GM18526 (cell line): ENCODE results near the gene SLC39A5.

Experiments
- POLR2A ChIP-seq: IDR thresholded peaks from 3 replicates; pipeline ENCODE4 v1.6.1; 2011; ENCODE audit not compliant: insufficient read length; ENCODE audit errors: extremely low read depth

Gene SLC39A5

GRCh38 chr12:56256326-56256960 lies 26.6 kb downstream of the SLC39A5 start:
- TF ChIP-seq POLR2A = no peak

- TF ChIP-seq POLR2A = no peak
These were observed 27.2 kb downstream of the SLC39A5 start for GRCh38 chr12:56257071-56257470.

DNA sequence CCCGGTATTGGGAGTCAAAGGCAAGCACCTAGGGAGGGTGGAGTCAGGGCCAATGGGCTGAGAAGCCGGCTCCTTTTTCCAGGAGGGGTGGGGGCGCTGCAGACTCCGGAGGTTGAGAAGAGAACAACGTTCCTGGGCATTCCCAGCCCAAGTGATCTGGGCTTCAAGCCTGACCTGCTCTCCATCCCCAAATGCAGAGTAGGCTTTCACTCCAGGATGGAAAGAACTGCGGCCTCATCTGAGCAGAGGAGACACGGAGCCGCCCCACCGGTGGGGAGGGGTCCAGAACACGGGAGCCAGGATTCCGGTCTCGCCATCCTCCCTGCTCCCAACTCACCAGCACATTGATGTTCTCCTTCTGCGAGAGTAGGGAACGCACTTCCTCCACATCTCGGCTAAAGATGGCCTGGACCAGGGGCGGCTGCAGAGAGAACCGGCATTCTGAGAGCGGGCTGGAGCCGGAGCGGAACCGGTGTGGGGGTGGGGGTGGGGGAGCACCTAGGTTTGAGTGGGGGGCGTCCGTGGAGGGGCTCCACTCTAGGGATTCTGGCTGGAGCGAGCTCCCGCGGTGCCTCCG lies 27.7 kb downstream of the SLC39A5 start:
- no peak for TF ChIP-seq POLR2A

DNA sequence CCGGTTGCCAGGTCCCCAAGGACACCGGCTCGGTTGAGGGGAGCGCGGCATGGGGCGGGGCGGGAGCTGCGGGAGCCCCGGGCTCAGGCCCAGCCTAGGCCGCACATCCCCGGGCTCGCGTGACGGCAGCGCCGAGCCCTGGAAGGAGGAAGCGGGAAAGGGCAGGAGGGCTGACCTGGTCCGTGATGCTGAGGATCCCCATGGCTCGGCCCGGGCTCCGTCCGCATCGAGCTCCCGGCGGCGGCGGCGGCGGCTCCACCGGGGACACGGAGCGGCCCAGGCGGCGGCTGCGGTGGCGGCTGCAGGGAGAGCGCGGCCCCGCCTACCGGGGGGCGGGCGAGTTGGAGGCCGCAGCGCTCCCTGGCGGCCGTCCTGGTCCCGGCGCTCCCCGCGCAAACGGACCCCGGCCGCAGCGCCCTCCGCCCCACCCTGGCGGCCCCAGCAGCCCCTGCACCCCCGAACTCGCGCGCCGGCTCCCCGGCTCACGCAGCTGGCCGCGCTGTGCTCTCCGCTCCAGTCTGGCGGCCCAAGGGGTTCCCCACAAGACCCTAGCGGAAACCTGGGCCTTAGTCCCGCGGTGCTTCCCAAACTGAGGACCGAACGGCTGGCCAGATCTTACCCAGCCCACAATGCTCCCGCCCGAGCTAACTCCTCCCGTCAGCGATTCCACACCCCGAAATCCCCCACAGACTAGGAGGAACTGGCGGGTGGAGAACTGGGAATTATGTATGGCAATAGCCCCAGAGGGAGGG lies 28.4 kb downstream of the SLC39A5 start, which contains the start of gene ANKRD52:
Gene ANKRD52, minus strand, starts transcription at position 317 of the 752 bp plus-strand sequence. Its CDS starts 115 bp downstream, at position 202.
- peak; percentile 56 for TF ChIP-seq POLR2A

- no peak for TF ChIP-seq POLR2A
These were observed 29.0 kb downstream of the SLC39A5 start for GRCh38 chr12:56258820-56259183.

- no peak for TF ChIP-seq POLR2A
These were observed 30.5 kb downstream of the SLC39A5 start for GRCh38 chr12:56260380-56260779.

DNA sequence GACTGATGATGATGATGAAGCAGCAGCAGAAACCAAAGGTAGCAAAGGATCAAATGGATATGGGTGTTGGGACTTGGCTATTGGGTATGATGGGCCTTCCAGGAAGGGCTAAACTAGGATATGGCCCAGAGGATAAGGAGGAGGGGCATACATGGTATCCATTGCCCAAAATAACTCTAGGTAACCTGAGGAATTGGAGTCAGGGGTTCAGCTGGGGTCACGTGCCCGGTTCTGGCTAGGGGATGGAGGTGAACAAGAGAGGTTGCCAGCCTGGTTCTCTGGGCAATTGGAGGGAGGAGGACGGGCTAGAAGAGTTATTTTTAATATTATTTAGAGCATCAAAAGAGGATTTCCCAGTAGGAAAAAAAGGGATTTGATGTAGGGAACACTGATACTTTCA lies 31.1 kb downstream of the SLC39A5 start:
- no peak for TF ChIP-seq POLR2A

DNA sequence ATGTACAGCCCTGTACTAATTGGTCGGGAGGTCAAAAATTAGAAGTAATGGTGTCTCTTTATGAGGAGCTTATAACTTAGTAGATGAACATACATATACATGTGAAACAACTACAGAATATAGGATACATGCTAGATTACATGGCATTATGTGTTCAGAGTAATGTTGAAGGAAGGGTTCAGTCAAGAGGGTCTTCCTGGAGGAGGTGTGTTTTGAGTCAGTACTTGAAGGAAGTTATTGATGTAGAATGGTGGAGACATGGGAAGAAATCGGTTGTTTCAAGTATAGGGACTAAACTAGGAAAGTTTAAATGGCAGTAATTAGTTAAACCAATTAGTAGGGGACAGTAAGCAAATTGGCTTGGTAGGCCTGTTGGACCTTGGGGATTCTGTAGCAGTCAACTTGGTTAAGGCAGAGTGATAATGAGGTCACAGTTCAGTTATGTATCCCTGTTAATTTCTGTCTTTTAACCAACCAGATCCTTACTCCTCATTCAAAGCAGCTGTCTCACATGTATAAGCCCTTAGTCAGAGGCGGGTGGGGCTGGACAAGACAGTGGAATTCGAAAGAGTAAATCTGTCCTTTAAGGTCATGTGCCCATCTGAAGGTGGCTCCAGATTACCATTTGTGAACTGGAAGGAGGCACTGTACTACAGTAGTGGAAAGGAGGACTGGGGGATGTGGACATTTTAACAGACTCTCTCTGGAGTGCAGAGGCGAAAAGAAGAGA lies 31.8 kb downstream of the SLC39A5 start:
- TF ChIP-seq POLR2A = no peak

- peak; percentile 87 for TF ChIP-seq POLR2A
These were observed 37.0 kb downstream of the SLC39A5 start, which contains the start of gene COQ10A for GRCh38 chr12:56266693-56267442. TSS of gene COQ10A (plus strand) at chr12:56266942. CDS start at chr12:56267119, 177 bp downstream.

DNA sequence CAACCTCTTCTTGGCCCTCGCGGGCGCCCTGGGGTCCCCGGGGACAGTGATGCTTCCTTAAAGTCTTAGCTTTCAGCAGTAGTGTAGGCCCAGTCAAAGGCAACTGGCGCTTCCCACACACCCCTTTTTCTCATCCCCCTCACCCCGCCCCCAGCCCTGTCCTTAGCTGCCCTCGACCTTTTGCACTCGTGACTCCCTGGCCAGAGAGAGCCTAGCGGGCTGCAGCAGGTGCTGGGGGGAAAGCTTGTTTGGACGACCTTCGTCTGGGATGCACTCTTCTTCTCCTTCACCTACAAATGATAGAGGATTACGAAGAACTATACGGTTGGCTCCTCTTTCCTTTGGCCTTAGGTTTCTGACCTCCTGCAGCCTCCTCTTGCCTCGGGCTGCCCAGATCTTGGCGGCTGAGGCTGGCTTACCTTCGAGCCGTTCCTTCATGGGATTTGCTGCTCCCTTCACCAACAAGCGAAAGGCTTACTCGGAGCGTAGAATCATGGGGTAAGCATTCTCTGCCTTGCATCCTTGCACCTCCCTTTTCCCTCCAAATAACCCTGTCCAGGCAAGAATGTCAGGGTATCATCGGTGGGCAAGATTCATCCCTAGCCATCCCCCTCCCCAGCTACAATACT lies 37.7 kb downstream of the SLC39A5 start:
- no peak for TF ChIP-seq POLR2A

DNA sequence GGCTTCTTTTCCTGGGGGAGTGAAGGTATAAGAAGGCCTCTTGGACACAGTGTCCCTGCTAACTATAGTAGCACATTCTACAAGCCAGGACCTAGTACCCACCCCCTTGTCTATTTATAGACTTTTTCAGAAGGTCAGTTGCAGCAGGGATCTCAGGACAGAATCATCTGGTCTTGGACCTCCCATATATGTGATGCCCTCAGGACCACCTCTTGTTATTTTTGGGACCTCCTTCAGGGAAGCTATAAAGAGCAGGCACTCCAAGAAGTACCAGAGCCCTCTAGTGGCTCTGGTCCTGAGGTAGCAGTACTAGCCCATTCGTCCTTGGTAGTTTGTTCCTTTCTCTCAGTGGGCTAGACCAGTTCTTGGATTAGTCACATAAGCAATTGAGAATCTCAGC lies 41.2 kb downstream of the SLC39A5 start:
- no peak for TF ChIP-seq POLR2A

GRCh38 chr12:56274299-56274698 lies 44.4 kb downstream of the SLC39A5 start:
- TF ChIP-seq POLR2A = no peak

DNA sequence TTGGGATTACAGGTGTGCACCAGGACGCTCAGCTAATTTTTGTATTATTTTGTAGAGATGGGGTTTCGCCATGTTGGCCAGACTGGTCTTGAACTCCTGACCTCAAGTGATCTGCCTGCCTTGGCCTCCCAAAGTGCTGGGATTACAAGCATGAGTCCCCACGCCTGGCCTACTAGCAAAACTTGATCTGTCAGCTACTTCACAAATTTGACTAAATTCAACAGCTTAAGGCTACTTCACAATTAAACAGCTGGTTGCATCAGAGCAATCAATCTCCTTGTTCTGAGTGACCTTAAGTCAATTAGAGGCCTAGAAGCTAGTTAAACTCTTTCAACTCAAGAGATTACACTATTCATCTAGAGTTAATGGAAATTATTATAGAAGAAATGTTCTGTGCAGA lies 49.1 kb downstream of the SLC39A5 start:
- no peak for TF ChIP-seq POLR2A

- no peak for TF ChIP-seq POLR2A
These were observed 51.0 kb downstream of the SLC39A5 start for GRCh38 chr12:56280849-56281248.

DNA sequence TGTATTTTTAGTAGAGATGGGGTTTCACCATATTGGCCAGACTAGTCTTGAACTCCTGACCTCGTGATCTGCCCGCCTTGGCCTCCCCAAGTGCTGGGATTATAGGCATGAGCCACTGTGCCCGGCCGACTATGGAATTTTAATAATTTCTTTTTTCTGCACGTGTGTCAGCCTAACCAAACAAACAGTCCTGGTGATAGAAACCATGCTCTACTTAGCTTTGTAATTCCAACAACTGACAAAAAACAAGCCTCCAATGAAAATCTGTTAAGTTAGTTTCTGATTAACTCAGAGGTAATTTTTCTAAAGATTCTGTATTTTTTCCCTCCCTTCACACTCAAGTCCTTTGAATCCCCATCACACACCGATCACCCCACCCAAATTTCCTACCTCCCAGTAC lies 52.2 kb downstream of the SLC39A5 start:
- TF ChIP-seq POLR2A = no peak

- TF ChIP-seq POLR2A = no peak
These were observed 52.7 kb downstream of the SLC39A5 start for GRCh38 chr12:56282579-56282978.
